Stimulated activated naive CD8-positive, alpha-beta T cell treated with anti-CD3 and anti-CD28 coated beads, Interleukin-15, Interleukin-2, amounts not matched to agents 100 U/mL and 50 U/mL, for 24 hours (primary cell): Measurements from ENCODE around the gene STAU1.
"Not testable (repeated sequence)": the region's sequence is repeated elsewhere in the genome, so short reads cannot be mapped to it uniquely, and the experiment has no call there.

ENCODE experiments used
- ATAC-seq: fragments of 150-1000 bp; cut with Tn5 transposase; one replicate; pipeline ENCODE4 v1.10.0; 2021
- DNase-seq: peaks from one replicate; pipeline ENCODE4 v3.0.0; 2021

The STAU1 gene

GRCh38 chr20:49115564-49115963 is 72.6 kb downstream of the STAU1 start:
- ATAC-seq (no peak), DNase-seq (no peak)

- DNase-seq: no peak
Measured at GRCh38 chr20:49112596-49113274, 75.4 kb downstream of the STAU1 start.

GRCh38 chr20:49110767-49111694 is 77.1 kb downstream of the STAU1 start:
- no peak for DNase-seq
- ATAC-seq: no peak

More at GRCh38 chr20:49112596-49113274, 75.4 kb downstream of the STAU1 start:
- no peak for ATAC-seq

- no peak for ATAC-seq
- DNase-seq: no peak
Measured at GRCh38 chr20:49106328-49106727, 81.8 kb downstream of the STAU1 start.

GRCh38 chr20:49104979-49105547 is 83.1 kb downstream of the STAU1 start:
- DNase-seq, ATAC-seq: not testable (repeated sequence)

GRCh38 chr20:49104365-49104648 is 83.8 kb downstream of the STAU1 start:
- DNase-seq (no peak), ATAC-seq (no peak)

GRCh38 chr20:49103647-49104364 is 84.3 kb downstream of the STAU1 start:
- no peak for ATAC-seq
- DNase-seq: no peak

- ATAC-seq: no peak
Measured at GRCh38 chr20:49103019-49103418, 85.1 kb downstream of the STAU1 start.

GRCh38 chr20:49100972-49101371 is 87.2 kb downstream of the STAU1 start:
- ATAC-seq (no peak), DNase-seq (no peak)

More at GRCh38 chr20:49103019-49103418, 85.1 kb downstream of the STAU1 start:
- no peak for DNase-seq

GRCh38 chr20:49100292-49100691 is 87.8 kb downstream of the STAU1 start:
- ATAC-seq, DNase-seq: not testable (repeated sequence)

- ATAC-seq (no peak), DNase-seq (no peak)
Measured at GRCh38 chr20:49099011-49099410, 89.1 kb downstream of the STAU1 start.

- no peak for ATAC-seq
- DNase-seq: no peak
Measured at GRCh38 chr20:49098136-49098535, 90.0 kb downstream of the STAU1 start.

GRCh38 chr20:49097159-49097558 is 91.0 kb downstream of the STAU1 start:
- DNase-seq: no peak
- ATAC-seq: no peak

GRCh38 chr20:49096203-49096730 is 91.9 kb downstream of the STAU1 start:
- ATAC-seq (no peak), DNase-seq (no peak)

GRCh38 chr20:49091762-49092161 is 96.4 kb downstream of the STAU1 start:
- DNase-seq: no peak
- ATAC-seq: no peak

GRCh38 chr20:49091104-49091503 is 97.0 kb downstream of the STAU1 start:
- DNase-seq (no peak), ATAC-seq (no peak)

- not testable (repeated sequence) for DNase-seq, ATAC-seq
Measured at GRCh38 chr20:49082295-49082694, 105.8 kb downstream of the STAU1 start.

GRCh38 chr20:49078310-49078709 is 109.8 kb downstream of the STAU1 start:
- no peak for DNase-seq
- ATAC-seq: no peak

- DNase-seq (no peak), ATAC-seq (no peak)
Measured at GRCh38 chr20:49074521-49074920, 113.6 kb downstream of the STAU1 start.
